ENCODE results near the gene IGSF5. TPM values are rescaled to one million over a fixed set of nuclear protein-coding genes. Genes with fewer than 3 reads are reported as not detected.
"Not testable (repeated sequence)": the region's sequence is repeated elsewhere in the genome, so short reads cannot be mapped to it uniquely, and the experiment has no call there.

The IGSF5 gene
- polyA plus RNA-seq, 1 experiment: not detected

DNA sequence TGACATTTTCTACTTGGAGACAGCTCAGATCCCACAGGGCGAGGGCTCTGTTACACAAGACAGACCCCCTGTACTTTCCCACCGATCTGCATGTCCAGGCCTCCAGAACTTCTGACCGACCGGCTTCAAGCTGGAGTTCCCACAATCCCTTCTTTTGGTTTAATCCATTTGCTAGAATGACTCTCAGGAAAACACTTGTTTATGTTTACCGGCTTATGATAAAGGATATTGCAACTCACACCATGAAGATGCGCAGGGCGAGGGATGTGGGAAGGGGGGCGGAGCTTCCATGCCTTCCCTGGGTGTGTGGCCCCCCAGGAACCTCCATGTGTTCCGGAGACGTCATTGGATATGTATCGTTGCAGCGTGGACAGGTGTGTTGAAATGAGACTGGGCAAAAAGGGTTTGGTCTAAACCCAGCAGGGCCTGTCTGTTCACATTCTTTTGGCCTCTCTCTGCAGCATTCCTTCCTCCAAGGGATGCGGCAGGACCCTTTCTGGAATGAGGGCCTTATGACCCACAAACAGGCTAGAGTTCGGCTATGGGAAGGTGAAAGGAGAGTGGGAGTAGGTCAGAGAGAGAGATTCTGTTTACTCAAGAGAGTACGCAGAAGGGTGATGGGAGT is 7.5 kb upstream of the IGSF5 start:
- TF ChIP-seq CTCF (IDR thresholded peaks at IDR 0.05; ENCODE audit: insufficient read depth, low read depth, low read length): no peak

DNA sequence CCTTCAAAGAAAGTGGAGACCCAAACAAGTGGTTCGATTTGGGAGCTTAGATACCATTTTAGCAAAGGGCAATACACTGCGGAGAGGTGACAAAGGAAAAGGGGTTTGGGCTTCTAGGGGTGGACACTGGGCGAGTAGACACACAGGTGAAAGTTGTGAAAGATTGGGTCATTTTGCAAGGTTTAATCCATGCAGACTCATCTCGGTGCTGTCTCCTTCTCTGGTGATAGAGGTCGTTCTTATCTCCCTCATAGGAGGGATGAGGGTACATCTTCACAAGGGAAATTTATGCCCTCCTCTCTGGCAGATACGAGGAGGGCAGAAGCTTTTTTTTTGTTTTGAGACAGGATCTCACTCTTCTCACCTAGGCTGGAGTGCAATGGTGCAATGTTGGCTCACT is 6.4 kb upstream of the IGSF5 start:
- Histone ChIP-seq H3K4me3 (ENCODE audit: low read depth, low read length) (no peak overlapping the region), H3K36me3 (ENCODE audit: control insufficient read depth, insufficient read depth, low read length) (no peaks in the 10 kb centered on the region), H3K27me3 (ENCODE audit: control insufficient read depth, insufficient read depth, low read length) (no peaks in the 10 kb centered on the region)
- ChIA-PET CTCF (no interaction called here), POLR2A (no interaction called here)
- no peak for TF ChIP-seq CTCF (IDR thresholded peaks at IDR 0.05; ENCODE audit: insufficient read depth, low read depth, low read length)
- DNase-seq (ENCODE audit: low read depth): no peak

More for the DNA sequence above, 7.5 kb upstream of the IGSF5 start:
- Histone ChIP-seq H3K36me3 (ENCODE audit: control insufficient read depth, insufficient read depth, low read length) (no peaks in the 10 kb centered on the region), H3K27me3 (ENCODE audit: control insufficient read depth, insufficient read depth, low read length) (no peaks in the 10 kb centered on the region), H3K4me3 (ENCODE audit: low read depth, low read length) (no peak overlapping the region)
- POLR2A ChIA-PET: no interaction called here
- DNase-seq (ENCODE audit: low read depth): no peak
- CTCF ChIA-PET: no interaction called here

DNA sequence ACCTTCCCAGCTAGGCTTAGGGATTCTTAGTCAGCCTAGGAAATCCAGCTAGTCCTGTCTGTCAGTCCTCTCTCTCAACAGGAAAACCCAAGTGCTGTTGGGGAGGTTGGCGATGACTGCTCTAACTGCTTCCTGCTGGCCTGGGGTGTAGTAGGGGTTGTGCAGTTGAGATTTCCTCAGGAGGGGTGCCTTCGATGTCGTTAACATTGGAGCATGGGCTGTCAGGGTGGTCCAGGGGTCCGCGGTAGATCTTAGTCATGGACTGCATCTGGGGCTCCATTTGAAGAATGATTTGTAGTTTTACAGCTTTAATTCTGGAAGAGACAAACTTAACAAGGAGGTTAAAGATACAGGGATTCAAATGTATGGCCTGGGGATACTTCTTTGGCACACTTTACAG is 5.5 kb upstream of the IGSF5 start:
- DNase-seq (ENCODE audit: low read depth); CTCF ChIA-PET; POLR2A ChIA-PET; H3K4me3 ChIP-seq (ENCODE audit: low read depth, low read length); H3K27me3 ChIP-seq (ENCODE audit: control insufficient read depth, insufficient read depth, low read length); H3K36me3 ChIP-seq (ENCODE audit: control insufficient read depth, insufficient read depth, low read length): not testable (repeated sequence)

GRCh38 chr21:39742561-39742960 is 2.4 kb upstream of the IGSF5 start:
- H3K4me3 ChIP-seq (ENCODE audit: low read depth, low read length); H3K36me3 ChIP-seq (ENCODE audit: control insufficient read depth, insufficient read depth, low read length); DNase-seq (ENCODE audit: low read depth); CTCF ChIA-PET; H3K27me3 ChIP-seq (ENCODE audit: control insufficient read depth, insufficient read depth, low read length); POLR2A ChIA-PET: not testable (repeated sequence)

DNA sequence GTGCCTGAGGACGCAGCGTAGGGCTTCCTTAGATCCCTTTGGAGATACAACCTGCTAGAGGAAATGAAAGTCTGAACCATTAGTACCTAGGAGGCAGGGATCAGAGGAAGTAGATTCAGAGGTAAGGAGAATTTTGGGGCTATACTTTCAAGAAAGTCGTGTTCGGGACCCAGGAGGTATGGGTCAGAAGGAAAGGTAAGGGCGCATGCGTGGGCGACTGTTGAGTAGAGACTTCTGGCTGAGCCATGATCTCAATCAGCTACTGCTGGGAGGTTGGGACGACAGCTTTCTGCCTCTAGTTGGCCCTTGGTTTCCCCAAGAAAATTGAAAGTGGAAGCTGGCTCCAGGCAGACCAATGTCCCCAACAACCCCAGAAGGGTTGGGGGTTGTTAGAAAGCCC is 349 bp downstream of the IGSF5 start:
- H3K36me3 ChIP-seq (ENCODE audit: control insufficient read depth, insufficient read depth, low read length); DNase-seq (ENCODE audit: low read depth); CTCF ChIA-PET; H3K27me3 ChIP-seq (ENCODE audit: control insufficient read depth, insufficient read depth, low read length); POLR2A ChIA-PET; H3K4me3 ChIP-seq (ENCODE audit: low read depth, low read length): not testable (repeated sequence)

DNA sequence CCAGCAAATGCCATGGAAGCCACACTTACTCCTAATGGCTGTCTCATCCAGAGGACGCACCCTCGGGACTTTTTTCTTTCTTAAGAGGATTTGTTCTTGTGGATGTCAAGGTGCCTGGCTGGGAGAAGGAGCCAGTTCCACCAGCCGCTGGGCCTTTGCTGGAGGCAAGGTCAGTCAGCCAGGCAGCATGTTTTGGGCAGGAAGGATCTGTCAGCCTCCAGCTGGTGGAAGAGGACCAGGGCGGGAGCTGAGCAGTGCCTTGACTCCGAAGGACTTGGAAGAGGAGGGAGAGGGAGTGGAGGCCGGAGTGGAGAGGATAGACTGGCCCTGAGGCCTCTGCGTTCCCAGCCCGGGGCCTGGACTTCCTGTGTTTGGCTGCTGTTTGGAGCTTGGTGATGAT is 5.7 kb downstream of the IGSF5 start:
- DNase-seq (ENCODE audit: low read depth): no peak
- CTCF ChIA-PET: no interaction called here
- no peaks in the 10 kb centered on the region for H3K36me3 ChIP-seq (ENCODE audit: control insufficient read depth, insufficient read depth, low read length)
- TF ChIP-seq CTCF (IDR thresholded peaks at IDR 0.05; ENCODE audit: insufficient read depth, low read depth, low read length): no peak
- H3K27me3 ChIP-seq (ENCODE audit: control insufficient read depth, insufficient read depth, low read length): no peaks in the 10 kb centered on the region
- no peak overlapping the region for H3K4me3 ChIP-seq (ENCODE audit: low read depth, low read length)
- POLR2A ChIA-PET: no interaction called here

GRCh38 chr21:39754811-39755210 is 9.8 kb downstream of the IGSF5 start:
- ChIA-PET CTCF (no interaction called here), POLR2A (no interaction called here)
- Histone ChIP-seq H3K27me3 (ENCODE audit: control insufficient read depth, insufficient read depth, low read length) (no peaks in the 10 kb centered on the region), H3K36me3 (ENCODE audit: control insufficient read depth, insufficient read depth, low read length) (no peaks in the 10 kb centered on the region), H3K4me3 (ENCODE audit: low read depth, low read length) (no peak overlapping the region)
- no peak for TF ChIP-seq CTCF (IDR thresholded peaks at IDR 0.05; ENCODE audit: insufficient read depth, low read depth, low read length)
- DNase-seq (ENCODE audit: low read depth): no peak
